ENCODE measurements around the gene PPFIBP1. TPM values are rescaled to one million over a fixed set of nuclear protein-coding genes. Genes with fewer than 3 reads are reported as not detected.

Gene PPFIBP1
- 102 and 121 TPM in 2 replicates for total RNA-seq (2014; rRNA removed)
- polyA plus RNA-seq (2012): 49.8 TPM

GRCh38 chr12:27523642-27524493 lies at the start of gene PPFIBP1:
Gene PPFIBP1 (plus strand): TSS chr12:27524206. CDS start chr12:27633397, 109,191 bp downstream.
- DNase-seq (ENCODE audit: low read depth): peak; percentile 98

GRCh38 chr12:27474344-27474743 lies 49.7 kb upstream of the PPFIBP1 start:
- peak; percentile 86 for DNase-seq (ENCODE audit: low read depth)

GRCh38 chr12:27477049-27477448 lies 47.0 kb upstream of the PPFIBP1 start:
- no peak for DNase-seq (ENCODE audit: low read depth)

DNA sequence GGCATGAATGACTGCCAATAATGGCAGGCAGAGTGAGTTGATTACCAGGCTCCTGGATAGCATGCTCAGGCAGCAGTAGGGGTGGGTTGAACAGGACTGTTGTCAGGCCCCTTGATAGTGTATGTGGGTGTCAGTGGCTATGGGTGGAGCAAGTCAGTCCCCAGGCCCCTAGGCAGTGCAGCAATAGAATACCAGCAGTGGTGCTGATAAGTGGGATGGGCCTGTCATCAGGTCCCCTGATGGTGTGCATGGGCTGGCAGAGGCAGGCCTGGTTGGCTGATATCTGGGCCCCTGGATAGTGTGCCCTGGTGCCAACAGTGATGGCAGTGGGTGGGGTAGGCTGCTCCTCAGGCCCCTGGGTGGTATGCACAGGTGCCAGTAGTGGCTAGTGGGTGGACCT lies 45.1 kb upstream of the PPFIBP1 start:
- no peak for DNase-seq (ENCODE audit: low read depth)

GRCh38 chr12:27480016-27480415 lies 44.0 kb upstream of the PPFIBP1 start:
- no peak for DNase-seq (ENCODE audit: low read depth)

- no peak for DNase-seq (ENCODE audit: low read depth)
Observed at GRCh38 chr12:27486961-27487360, 37.0 kb upstream of the PPFIBP1 start.

- DNase-seq (ENCODE audit: low read depth): no peak
Observed at GRCh38 chr12:27488479-27488878, 35.5 kb upstream of the PPFIBP1 start.

GRCh38 chr12:27491226-27491625 lies 32.8 kb upstream of the PPFIBP1 start:
- DNase-seq (ENCODE audit: low read depth): no peak

DNA sequence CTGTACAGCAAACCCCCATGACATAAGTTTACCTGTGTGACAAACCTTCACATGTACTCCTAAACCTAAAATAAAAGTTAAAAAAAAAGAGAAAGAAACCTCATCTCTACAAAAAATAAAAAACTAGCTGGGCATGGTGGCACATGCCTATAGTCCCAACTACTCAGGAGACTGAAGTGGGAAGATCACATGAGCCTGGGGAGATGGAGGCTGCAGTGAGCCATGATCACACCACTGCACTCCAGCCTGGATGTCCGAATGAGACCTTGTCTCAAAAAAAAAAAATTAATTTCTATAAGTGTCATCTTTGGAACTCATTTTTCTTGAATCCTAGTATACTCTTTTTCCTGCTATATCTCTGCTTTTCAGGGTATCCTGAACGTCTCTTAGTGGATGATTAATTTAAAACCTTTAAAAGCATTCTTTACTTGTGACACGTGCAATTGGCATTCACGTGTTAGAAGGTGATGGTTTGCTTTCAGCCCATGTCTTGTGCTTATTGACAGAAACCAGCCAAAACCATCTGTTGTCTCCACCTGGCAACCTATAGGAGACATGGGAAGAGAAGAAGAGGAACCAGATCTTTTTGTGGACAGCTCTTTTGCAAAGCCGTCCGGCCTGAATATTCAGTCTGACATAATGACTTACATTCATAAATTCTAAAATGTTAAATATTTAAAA lies 30.6 kb upstream of the PPFIBP1 start:
- DNase-seq (ENCODE audit: low read depth): peak; percentile 47

GRCh38 chr12:27497446-27497845 lies 26.6 kb upstream of the PPFIBP1 start:
- DNase-seq (ENCODE audit: low read depth): no peak

DNA sequence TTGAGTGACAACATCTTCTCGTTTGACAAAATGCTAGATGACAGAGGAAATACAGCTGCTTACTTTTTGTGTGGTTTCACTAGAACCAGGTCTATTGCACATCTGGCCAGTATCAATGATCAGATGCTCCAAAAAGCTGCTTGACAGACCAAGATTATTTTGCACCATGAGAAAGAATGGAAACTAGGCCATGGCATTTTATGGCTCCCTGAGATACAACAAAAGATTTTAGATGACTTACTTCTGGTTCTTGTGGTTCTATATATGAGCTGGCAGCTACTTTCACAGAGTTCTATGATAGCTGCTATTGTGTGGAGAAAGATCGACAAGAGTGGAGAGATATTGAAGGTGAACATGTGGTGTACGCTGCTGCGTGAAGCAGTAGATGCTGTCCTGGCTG lies 25.9 kb upstream of the PPFIBP1 start:
- no peak for DNase-seq (ENCODE audit: low read depth)

GRCh38 chr12:27498761-27499160 lies 25.2 kb upstream of the PPFIBP1 start:
- DNase-seq (ENCODE audit: low read depth): peak; percentile 54

DNA sequence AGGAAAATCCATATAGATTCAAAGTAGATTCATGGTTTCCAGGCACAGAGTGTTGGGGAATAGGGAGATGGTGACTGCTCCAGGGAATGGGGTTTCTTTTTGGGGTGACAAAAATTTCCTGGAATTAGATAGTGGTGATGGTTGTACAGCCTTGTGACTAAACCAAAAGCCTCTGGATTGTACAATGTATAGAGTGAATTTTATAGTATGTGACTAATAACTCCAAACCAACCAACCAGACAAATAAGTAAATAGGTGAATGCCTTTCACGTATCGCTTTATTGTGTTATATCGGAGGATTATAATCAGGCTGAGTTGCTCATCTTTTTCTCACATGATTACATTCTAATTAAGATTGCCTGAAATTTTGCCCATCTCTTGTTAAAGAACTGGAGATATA lies 24.6 kb upstream of the PPFIBP1 start:
- no peak for DNase-seq (ENCODE audit: low read depth)

- DNase-seq (ENCODE audit: low read depth): no peak
Observed at GRCh38 chr12:27500546-27500945, 23.5 kb upstream of the PPFIBP1 start.

- DNase-seq (ENCODE audit: low read depth): no peak
Observed at GRCh38 chr12:27502021-27502435, 22.0 kb upstream of the PPFIBP1 start.

DNA sequence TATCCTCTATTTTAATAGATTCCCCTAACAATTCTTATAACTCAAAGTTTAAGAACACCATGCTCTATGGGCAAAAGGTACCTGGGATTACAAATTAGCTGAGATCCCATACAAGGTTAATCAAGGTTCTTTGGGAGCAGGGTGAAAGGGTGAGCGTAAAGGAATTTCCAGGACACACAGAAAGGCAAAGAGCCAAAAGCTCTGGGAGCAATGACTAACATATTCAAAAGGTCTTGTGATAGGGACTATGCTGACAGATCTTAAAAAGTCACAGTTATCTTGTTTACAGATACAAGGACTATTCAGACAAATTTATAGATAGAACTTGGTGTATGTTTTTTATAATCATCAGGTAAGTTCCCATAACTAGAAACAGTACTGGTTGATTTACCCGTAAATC lies 19.5 kb upstream of the PPFIBP1 start:
- DNase-seq (ENCODE audit: low read depth): peak; percentile 76

DNA sequence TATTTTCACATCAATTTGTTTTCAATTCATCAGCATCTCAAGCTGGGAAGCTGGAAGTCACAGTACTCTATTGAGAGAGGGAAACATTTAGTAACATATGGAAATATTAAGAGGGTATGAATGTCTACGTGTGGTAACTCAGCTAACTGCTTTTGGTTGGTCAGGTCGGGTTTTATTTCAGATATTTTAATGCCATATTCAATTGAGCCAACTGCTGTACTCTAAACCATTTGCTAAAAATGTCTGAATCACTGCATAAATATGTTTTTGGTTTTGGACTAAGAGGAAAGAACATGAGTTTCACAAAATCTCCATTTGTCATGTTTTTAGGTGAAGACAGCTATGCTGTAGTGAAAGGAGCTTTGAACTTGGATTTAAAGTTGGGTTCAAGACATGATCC lies 18.9 kb upstream of the PPFIBP1 start:
- DNase-seq (ENCODE audit: low read depth): peak; percentile 87

DNA sequence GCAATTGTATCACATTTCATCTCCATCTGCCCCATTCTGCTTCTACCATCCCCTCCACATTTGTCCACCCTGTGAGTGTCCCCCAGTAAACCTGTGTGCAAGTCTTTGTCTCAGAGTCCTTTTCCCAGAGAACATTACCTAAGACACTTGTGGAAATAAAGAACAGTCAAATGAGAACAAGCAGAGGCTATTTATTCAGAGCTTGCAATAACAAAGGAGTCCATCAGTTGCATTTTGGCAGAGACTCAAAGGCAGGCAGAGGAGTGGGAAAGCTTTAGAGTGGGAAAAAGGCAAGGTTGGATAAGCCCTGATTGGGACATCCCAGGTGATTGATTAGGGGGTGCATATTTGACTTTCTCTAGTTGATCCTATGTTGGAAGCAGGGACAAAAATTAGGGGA lies 18.2 kb upstream of the PPFIBP1 start:
- peak; percentile 47 for DNase-seq (ENCODE audit: low read depth)

- no peak for DNase-seq (ENCODE audit: low read depth)
Observed at GRCh38 chr12:27506645-27507189, 17.3 kb upstream of the PPFIBP1 start.

DNA sequence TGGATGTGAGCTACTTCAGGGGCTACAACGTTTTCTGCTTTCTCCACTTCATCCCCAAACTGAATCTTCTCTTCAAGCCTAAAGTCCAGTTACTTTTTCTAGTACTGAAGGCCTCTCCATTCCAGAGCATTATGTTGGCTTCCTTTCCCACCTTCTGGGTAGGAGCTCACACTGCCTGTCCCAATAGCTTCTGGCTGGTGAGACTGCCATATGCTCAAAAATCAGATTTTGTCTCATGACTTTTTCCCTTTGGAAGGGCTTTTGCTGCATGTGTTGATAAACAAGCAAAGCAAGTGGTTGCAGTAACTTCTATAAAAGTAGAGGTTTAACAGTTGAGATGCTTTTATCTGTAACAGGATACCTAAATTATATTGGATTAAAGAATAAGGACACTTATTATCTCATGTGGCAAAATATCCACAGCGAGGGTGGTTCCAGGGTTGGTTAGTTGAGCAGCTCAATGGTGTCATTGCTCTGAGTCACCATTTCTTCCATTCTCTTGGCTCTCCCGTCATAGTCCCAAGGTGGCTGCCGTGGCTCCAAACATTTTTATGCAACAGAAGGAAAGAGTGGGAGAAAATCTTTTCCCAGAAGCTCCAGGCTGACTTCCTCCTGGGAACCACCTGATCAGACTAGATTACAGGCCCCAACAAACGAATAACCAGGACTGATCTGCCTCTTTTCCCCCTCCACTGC lies 15.1 kb upstream of the PPFIBP1 start:
- no peak for DNase-seq (ENCODE audit: low read depth)

GRCh38 chr12:27511031-27511722 lies 12.8 kb upstream of the PPFIBP1 start:
- DNase-seq (ENCODE audit: low read depth): no peak

DNA sequence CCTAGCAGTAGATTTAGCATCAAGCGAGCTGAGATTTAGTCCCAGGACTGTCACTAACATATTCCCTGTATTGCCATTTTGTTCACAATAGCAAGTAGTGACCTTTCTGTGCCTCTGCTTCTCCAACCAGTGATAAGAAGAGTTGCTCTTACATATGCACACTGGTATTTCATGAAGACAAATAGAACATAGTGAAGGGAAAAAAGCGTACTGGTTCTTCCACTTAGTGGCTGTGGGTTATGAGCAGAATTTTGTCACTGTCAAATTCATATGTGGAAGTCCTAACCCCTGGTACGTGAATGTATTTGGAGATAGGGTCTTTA lies 12.3 kb upstream of the PPFIBP1 start:
- no peak for DNase-seq (ENCODE audit: low read depth)

Data from LHCN-M2 (cell line).